Measurements from ENCODE around the gene DOK7.

The DOK7 gene

GRCh38 chr4:3468154-3468553 is 5.0 kb downstream of the DOK7 start:
- H3K9me3 ChIP-seq (ENCODE audit: control insufficient read depth in 5 of 5, low read length in 5 of 5) = peaks cover 0 to 4% (median 0%) of the 10 kb centered on the region in 5 donors
- H3K9ac ChIP-seq (ENCODE audit: low read length in 5 of 5) = no peak overlapping the region
- no peaks in the 10 kb centered on the region for H3K36me3 ChIP-seq (ENCODE audit: control insufficient read depth in 5 of 5, insufficient read depth in 5 of 5, low read length in 5 of 5)
- H3K4me1 ChIP-seq (ENCODE audit: control insufficient read depth in 5 of 5, insufficient read depth in 5 of 5, low read length in 5 of 5) = peaks cover 0 to 5% (median 3%) of the 10 kb centered on the region in 5 donors
- H3K27ac ChIP-seq (ENCODE audit: low read depth, low read length) = no peak overlapping the region
- H3K27me3 ChIP-seq (ENCODE audit: control insufficient read depth in 5 of 5, insufficient read depth in 4 of 5, low read length in 5 of 5) = peaks cover 5 to 36% (median 21%) of the 10 kb centered on the region in 5 donors
- no peak overlapping the region for H3K4me3 ChIP-seq (ENCODE audit: low read depth in 1 of 5, low read length in 5 of 5)

DNA sequence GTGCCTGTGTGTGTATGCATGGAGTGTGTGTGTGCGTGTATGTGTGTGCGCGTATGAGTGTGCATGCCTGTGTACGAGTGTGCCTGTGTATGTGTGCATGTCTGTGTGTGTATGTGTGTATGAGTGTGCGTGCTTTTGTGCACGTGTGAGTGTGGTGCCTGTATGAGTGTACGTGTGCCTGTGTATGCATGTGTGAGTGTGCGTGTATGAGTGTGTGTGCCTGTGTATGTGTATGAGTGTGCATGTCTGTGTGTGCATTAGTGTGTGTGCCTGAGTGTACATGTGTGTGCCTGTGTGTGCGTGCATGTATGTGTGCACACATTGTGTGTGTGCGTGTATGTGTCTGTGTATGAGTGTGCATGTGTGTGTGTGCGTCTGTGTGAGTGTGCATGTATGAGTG is 5.7 kb downstream of the DOK7 start:
- Histone ChIP-seq H3K9me3 (ENCODE audit: control insufficient read depth in 5 of 5, low read length in 5 of 5) (peaks cover 0 to 4% (median 0%) of the 10 kb centered on the region in 5 donors), H3K27me3 (ENCODE audit: control insufficient read depth in 5 of 5, insufficient read depth in 4 of 5, low read length in 5 of 5) (peaks cover 5 to 36% (median 21%) of the 10 kb centered on the region in 5 donors), H3K4me1 (ENCODE audit: control insufficient read depth in 5 of 5, insufficient read depth in 5 of 5, low read length in 5 of 5) (peaks cover 0 to under 1% (median 0%) of the 10 kb centered on the region in 5 donors), H3K4me3 (ENCODE audit: low read depth in 1 of 5, low read length in 5 of 5) (no peak overlapping the region), H3K36me3 (ENCODE audit: control insufficient read depth in 5 of 5, insufficient read depth in 5 of 5, low read length in 5 of 5) (no peaks in the 10 kb centered on the region), H3K9ac (ENCODE audit: low read length in 5 of 5) (no peak overlapping the region), H3K27ac (ENCODE audit: low read depth, low read length) (no peak overlapping the region)

GRCh38 chr4:3469386-3470243 is 6.5 kb downstream of the DOK7 start:
- no peak overlapping the region for H3K27ac ChIP-seq (ENCODE audit: low read depth, low read length)
- peaks cover 0 to 4% (median 0%) of the 10 kb centered on the region in 5 donors for H3K9me3 ChIP-seq (ENCODE audit: control insufficient read depth in 5 of 5, low read length in 5 of 5)
- no peaks in the 10 kb centered on the region for H3K36me3 ChIP-seq (ENCODE audit: control insufficient read depth in 5 of 5, insufficient read depth in 5 of 5, low read length in 5 of 5)
- H3K4me3 ChIP-seq (ENCODE audit: low read depth in 1 of 5, low read length in 5 of 5) = no peak overlapping the region
- H3K9ac ChIP-seq (ENCODE audit: low read length in 5 of 5) = no peak overlapping the region
- no peaks in the 10 kb centered on the region for H3K4me1 ChIP-seq (ENCODE audit: control insufficient read depth in 5 of 5, insufficient read depth in 5 of 5, low read length in 5 of 5)
- H3K27me3 ChIP-seq (ENCODE audit: control insufficient read depth in 5 of 5, insufficient read depth in 4 of 5, low read length in 5 of 5) = peaks cover 5 to 28% (median 19%) of the 10 kb centered on the region in 5 donors

DNA sequence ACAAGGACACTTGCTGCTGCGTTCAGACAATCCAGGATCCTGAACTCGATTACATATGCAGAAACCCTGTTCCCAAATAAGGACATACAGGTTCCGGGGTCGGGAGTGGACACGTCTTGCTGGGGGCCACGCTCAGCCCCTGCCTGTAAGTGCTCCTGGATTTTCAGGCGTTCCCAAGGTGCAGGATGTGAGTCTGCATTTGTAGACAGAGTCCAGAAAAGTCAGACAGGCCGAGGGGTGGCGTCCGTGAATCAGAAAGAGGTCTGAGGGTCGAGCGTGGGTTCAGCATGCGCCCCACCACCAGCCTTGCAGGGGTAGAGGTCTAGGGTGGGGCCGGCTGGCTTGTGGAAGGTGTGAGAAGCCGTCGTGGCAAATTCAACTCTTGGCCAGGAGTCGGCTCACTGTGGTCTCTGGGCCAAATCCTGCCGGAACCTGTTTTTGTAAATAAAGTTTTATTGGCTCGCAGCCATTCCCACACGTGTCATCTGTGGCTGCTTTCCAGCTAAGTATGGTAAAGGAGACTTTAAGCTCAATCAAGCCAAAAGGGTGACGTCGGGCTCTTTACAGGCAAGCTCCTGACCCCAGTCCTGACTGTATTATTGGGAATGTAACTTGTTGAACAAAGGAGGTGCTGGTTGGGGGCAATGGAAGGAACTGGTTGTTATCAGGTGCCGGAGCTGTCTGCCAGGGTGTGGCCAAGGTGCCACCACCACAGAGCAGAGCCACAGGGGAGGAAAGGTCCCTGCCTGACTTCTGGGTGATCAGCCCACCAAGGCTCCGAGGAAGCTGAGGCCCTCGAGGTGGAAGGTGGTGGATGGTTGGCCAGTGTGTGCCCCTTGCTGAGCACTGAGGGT is 7.4 kb downstream of the DOK7 start:
- Histone ChIP-seq H3K4me3 (ENCODE audit: low read depth in 1 of 5, low read length in 5 of 5) (no peak overlapping the region), H3K4me1 (ENCODE audit: control insufficient read depth in 5 of 5, insufficient read depth in 5 of 5, low read length in 5 of 5) (no peaks in the 10 kb centered on the region), H3K27me3 (ENCODE audit: control insufficient read depth in 5 of 5, insufficient read depth in 4 of 5, low read length in 5 of 5) (peaks cover 10 to 25% (median 18%) of the 10 kb centered on the region in 5 donors), H3K9ac (ENCODE audit: low read length in 5 of 5) (no peak overlapping the region), H3K27ac (ENCODE audit: low read depth, low read length) (no peak overlapping the region), H3K36me3 (ENCODE audit: control insufficient read depth in 5 of 5, insufficient read depth in 5 of 5, low read length in 5 of 5) (no peaks in the 10 kb centered on the region), H3K9me3 (ENCODE audit: control insufficient read depth in 5 of 5, low read length in 5 of 5) (peaks cover 0 to 4% (median 0%) of the 10 kb centered on the region in 5 donors)

DNA sequence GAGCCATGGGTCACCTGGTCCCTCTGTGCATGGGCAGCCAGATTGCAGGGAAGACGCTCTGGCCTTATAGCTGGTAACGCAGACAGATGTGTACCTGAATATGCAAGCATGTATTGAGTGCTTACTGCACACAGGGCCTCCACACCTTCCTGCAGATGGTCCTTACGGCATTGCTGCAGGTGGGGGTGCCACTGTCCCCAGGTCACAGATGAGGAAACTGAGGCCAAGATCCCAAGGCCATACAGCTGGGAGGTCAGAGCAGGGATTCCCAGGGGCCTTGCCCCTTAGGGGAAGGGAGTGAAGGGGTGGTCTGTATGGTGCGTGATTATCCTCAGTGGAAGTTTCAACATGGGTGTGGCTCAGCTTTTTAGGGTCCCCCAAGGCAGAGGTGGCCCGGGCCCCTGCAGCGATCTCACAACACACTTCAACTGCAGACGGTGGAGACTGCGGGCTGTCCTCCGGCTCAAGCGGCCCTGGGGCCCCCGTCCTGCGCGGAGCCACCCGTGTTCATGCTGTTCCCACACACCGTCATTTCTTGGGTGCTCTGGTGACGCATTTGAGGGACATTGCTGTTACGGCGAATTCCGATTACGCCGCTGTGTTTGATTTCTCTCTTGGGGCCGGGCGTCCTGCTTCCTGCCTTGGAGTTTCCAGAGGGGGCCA is 8.1 kb downstream of the DOK7 start:
- no peak overlapping the region for H3K27ac ChIP-seq (ENCODE audit: low read depth, low read length)

GRCh38 chr4:3471886-3472285 is 8.8 kb downstream of the DOK7 start:
- Histone ChIP-seq H3K36me3 (ENCODE audit: control insufficient read depth in 5 of 5, insufficient read depth in 5 of 5, low read length in 5 of 5) (no peaks in the 10 kb centered on the region), H3K27ac (ENCODE audit: low read depth, low read length) (no peak overlapping the region), H3K9me3 (ENCODE audit: control insufficient read depth in 5 of 5, low read length in 5 of 5) (peaks cover 0 to 4% (median 0%) of the 10 kb centered on the region in 5 donors), H3K27me3 (ENCODE audit: control insufficient read depth in 5 of 5, insufficient read depth in 4 of 5, low read length in 5 of 5) (peaks cover 9 to 29% (median 14%) of the 10 kb centered on the region in 5 donors), H3K4me1 (ENCODE audit: control insufficient read depth in 5 of 5, insufficient read depth in 5 of 5, low read length in 5 of 5) (no peaks in the 10 kb centered on the region), H3K4me3 (ENCODE audit: low read depth in 1 of 5, low read length in 5 of 5) (no peak overlapping the region), H3K9ac (ENCODE audit: low read length in 5 of 5) (no peak overlapping the region)

More for the DNA sequence above, 8.1 kb downstream of the DOK7 start:
- H3K4me1 ChIP-seq (ENCODE audit: control insufficient read depth in 5 of 5, insufficient read depth in 5 of 5, low read length in 5 of 5) = no peaks in the 10 kb centered on the region
- H3K9me3 ChIP-seq (ENCODE audit: control insufficient read depth in 5 of 5, low read length in 5 of 5) = peaks cover 0 to 4% (median 0%) of the 10 kb centered on the region in 5 donors
- no peaks in the 10 kb centered on the region for H3K36me3 ChIP-seq (ENCODE audit: control insufficient read depth in 5 of 5, insufficient read depth in 5 of 5, low read length in 5 of 5)
- no peak overlapping the region for H3K9ac ChIP-seq (ENCODE audit: low read length in 5 of 5)
- no peak overlapping the region for H3K4me3 ChIP-seq (ENCODE audit: low read depth in 1 of 5, low read length in 5 of 5)
- H3K27me3 ChIP-seq (ENCODE audit: control insufficient read depth in 5 of 5, insufficient read depth in 4 of 5, low read length in 5 of 5) = peaks cover 9 to 29% (median 15%) of the 10 kb centered on the region in 5 donors

- no peak overlapping the region for H3K4me3 ChIP-seq (ENCODE audit: low read depth in 1 of 5, low read length in 5 of 5)
- H3K27me3 ChIP-seq (ENCODE audit: control insufficient read depth in 5 of 5, insufficient read depth in 4 of 5, low read length in 5 of 5) = peaks cover 13 to 31% (median 16%) of the 10 kb centered on the region in 5 donors
- H3K9me3 ChIP-seq (ENCODE audit: control insufficient read depth in 5 of 5, low read length in 5 of 5) = peaks cover 0 to 4% (median 0%) of the 10 kb centered on the region in 5 donors
- no peak overlapping the region for H3K27ac ChIP-seq (ENCODE audit: low read depth, low read length)
- H3K9ac ChIP-seq (ENCODE audit: low read length in 5 of 5) = no peak overlapping the region
- no peaks in the 10 kb centered on the region for H3K36me3 ChIP-seq (ENCODE audit: control insufficient read depth in 5 of 5, insufficient read depth in 5 of 5, low read length in 5 of 5)
- H3K4me1 ChIP-seq (ENCODE audit: control insufficient read depth in 5 of 5, insufficient read depth in 5 of 5, low read length in 5 of 5) = no peaks in the 10 kb centered on the region
Observed at GRCh38 chr4:3472411-3473141, 9.5 kb downstream of the DOK7 start.

GRCh38 chr4:3473181-3473950 is 10.3 kb downstream of the DOK7 start:
- no peaks in the 10 kb centered on the region for H3K36me3 ChIP-seq (ENCODE audit: control insufficient read depth in 5 of 5, insufficient read depth in 5 of 5, low read length in 5 of 5)
- H3K9me3 ChIP-seq (ENCODE audit: control insufficient read depth in 5 of 5, low read length in 5 of 5) = peaks cover 0 to under 1% (median 0%) of the 10 kb centered on the region in 5 donors
- no peaks in the 10 kb centered on the region for H3K4me1 ChIP-seq (ENCODE audit: control insufficient read depth in 5 of 5, insufficient read depth in 5 of 5, low read length in 5 of 5)
- H3K27ac ChIP-seq (ENCODE audit: low read depth, low read length) = no peak overlapping the region
- H3K27me3 ChIP-seq (ENCODE audit: control insufficient read depth in 5 of 5, insufficient read depth in 4 of 5, low read length in 5 of 5) = peaks cover 13 to 37% (median 21%) of the 10 kb centered on the region in 5 donors
- no peak overlapping the region for H3K9ac ChIP-seq (ENCODE audit: low read length in 5 of 5)
- H3K4me3 ChIP-seq (ENCODE audit: low read depth in 1 of 5, low read length in 5 of 5) = no peak overlapping the region
